GM12874 (cell line): ENCODE measurements around the gene ELN.

ENCODE experiments used
- CTCF ChIP-seq: IDR thresholded peaks from 2 replicates; pipeline ENCODE4 v1.5.1; 2011; ENCODE audit warnings: low read depth, mild to moderate bottlenecking, control low read depth, low read length, moderate library complexity; ENCODE audit not compliant: insufficient read depth

The ELN gene

GRCh38 chr7:74084722-74085578 is 57.0 kb downstream of the ELN start:
- TF ChIP-seq CTCF: no peak

GRCh38 chr7:74087791-74088453 is 59.9 kb downstream of the ELN start:
- TF ChIP-seq CTCF: no peak

GRCh38 chr7:74092321-74092963 is 64.5 kb downstream of the ELN start:
- TF ChIP-seq CTCF: no peak

GRCh38 chr7:74092964-74093471 is 65.0 kb downstream of the ELN start:
- TF ChIP-seq CTCF: no peak

GRCh38 chr7:74093671-74094223 is 65.8 kb downstream of the ELN start:
- no peak for TF ChIP-seq CTCF

- TF ChIP-seq CTCF: 0 out of 2 replicates have a peak, but pooled peaks have one; percentile 8
These were observed 66.5 kb downstream of the ELN start for GRCh38 chr7:74094224-74095101.
